ENCODE results near the gene MIPOL1. TPM values are rescaled to one million over a fixed set of nuclear protein-coding genes. Genes with fewer than 3 reads are reported as not detected.

The MIPOL1 gene
- total and polyA plus RNA-seq, 2 of the 13 experiments (the other 11 are each of a cell fraction or from before 2014, with no cell fraction given): 8.6 to 34.2 TPM

DNA sequence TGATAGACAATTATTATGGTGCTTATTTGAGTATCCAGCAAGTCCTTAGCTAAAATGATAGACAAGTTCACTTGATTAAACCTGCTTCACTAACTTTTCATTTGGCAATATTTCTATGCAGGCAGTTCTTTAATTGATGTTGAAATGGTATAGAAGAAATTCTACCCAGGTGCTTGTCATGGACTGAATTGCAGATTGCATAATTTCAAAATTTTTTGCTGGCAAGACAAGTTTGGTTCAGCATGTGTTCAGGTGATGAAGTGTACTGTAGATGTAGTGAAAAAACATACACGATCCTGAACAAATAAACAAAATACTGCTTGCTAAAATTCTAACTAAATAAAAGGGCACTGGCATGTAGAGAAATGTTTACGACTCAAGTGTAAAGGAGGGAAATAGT lies 208.4 kb downstream of the MIPOL1 start (continued):
- TF ChIP-seq MTF1 (CRISPR knock-in tag; IDR thresholded peaks at IDR 0.05): 0 out of 2 replicates have a peak, but pooled peaks have one; percentile 58
- TF ChIP-seq, protein P1, sequence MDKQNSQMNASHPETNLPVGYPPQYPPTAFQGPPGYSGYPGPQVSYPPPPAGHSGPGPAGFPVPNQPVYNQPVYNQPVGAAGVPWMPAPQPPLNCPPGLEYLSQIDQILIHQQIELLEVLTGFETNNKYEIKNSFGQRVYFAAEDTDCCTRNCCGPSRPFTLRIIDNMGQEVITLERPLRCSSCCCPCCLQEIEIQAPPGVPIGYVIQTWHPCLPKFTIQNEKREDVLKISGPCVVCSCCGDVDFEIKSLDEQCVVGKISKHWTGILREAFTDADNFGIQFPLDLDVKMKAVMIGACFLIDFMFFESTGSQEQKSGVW (CRISPR knock-in tag; IDR thresholded peaks at IDR 0.05; ENCODE audit: borderline replicate concordance): no peak
- TF ChIP-seq, protein P2, sequence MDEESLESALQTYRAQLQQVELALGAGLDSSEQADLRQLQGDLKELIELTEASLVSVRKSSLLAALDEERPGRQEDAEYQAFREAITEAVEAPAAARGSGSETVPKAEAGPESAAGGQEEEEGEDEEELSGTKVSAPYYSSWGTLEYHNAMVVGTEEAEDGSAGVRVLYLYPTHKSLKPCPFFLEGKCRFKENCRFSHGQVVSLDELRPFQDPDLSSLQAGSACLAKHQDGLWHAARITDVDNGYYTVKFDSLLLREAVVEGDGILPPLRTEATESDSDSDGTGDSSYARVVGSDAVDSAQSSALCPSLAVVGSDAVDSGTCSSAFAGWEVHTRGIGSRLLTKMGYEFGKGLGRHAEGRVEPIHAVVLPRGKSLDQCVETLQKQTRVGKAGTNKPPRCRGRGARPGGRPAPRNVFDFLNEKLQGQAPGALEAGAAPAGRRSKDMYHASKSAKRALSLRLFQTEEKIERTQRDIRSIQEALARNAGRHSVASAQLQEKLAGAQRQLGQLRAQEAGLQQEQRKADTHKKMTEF (CRISPR knock-in tag; IDR thresholded peaks at IDR 0.05): no peak
- TF ChIP-seq MAFK (conservative IDR thresholded peaks at IDR 0.05 in 1 of 2, IDR thresholded peaks at IDR 0.05 in 1 of 2; ENCODE audit: low read length in 2 of 2): peak; percentile 6 to 32; a peak in 1 of 4 replicates
- TF ChIP-seq CEBPB (IDR thresholded peaks at IDR 0.05; ENCODE audit: borderline replicate concordance, low read depth, low read length): 0 out of 2 replicates have a peak, but pooled peaks have one; percentile 20
- no peak for TF ChIP-seq FOXK2 (IDR thresholded peaks at IDR 0.05)
- TF ChIP-seq, protein P3, sequence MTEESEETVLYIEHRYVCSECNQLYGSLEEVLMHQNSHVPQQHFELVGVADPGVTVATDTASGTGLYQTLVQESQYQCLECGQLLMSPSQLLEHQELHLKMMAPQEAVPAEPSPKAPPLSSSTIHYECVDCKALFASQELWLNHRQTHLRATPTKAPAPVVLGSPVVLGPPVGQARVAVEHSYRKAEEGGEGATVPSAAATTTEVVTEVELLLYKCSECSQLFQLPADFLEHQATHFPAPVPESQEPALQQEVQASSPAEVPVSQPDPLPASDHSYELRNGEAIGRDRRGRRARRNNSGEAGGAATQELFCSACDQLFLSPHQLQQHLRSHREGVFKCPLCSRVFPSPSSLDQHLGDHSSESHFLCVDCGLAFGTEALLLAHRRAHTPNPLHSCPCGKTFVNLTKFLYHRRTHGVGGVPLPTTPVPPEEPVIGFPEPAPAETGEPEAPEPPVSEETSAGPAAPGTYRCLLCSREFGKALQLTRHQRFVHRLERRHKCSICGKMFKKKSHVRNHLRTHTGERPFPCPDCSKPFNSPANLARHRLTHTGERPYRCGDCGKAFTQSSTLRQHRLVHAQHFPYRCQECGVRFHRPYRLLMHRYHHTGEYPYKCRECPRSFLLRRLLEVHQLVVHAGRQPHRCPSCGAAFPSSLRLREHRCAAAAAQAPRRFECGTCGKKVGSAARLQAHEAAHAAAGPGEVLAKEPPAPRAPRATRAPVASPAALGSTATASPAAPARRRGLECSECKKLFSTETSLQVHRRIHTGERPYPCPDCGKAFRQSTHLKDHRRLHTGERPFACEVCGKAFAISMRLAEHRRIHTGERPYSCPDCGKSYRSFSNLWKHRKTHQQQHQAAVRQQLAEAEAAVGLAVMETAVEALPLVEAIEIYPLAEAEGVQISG (CRISPR knock-in tag; IDR thresholded peaks at IDR 0.05): no peak
- TF ChIP-seq IRF2 (CRISPR knock-in tag; IDR thresholded peaks at IDR 0.05): no peak
- no peak for TF ChIP-seq ZNF3 (CRISPR knock-in tag; IDR thresholded peaks at IDR 0.05)
- 0 out of 2 replicates have a peak, but pooled peaks have one; percentile 2 for TF ChIP-seq CEBPG (CRISPR knock-in tag; IDR thresholded peaks at IDR 0.05)
- TF ChIP-seq ATF1 (CRISPR knock-in tag; IDR thresholded peaks at IDR 0.05): no peak
